Activated CD4-positive, alpha-beta T cell treated with anti-CD3 and anti-CD28 coated beads, Interleukin-2, amount 10 ng/mL, durations not matched to agents 7 days and 5 days (primary cell): Measurements from ENCODE around the gene TPCN1. TPM values are rescaled to one million over a fixed set of nuclear protein-coding genes. Genes with fewer than 3 reads are reported as not detected.

Experiments used
- CTCF ChIA-PET: fragments of 350-600 bp; sonication (Branson Sonifier 250); formaldehyde crosslinking; loops from one replicate; lab custom pipeline; 2021; ENCODE audit warnings: antibody characterized with exemption; lab: Charles Lee
- POLR2A ChIA-PET: fragments of 350-600 bp; sonication (Branson Sonifier 250); formaldehyde crosslinking; loops from one replicate; lab custom pipeline; 2021; ENCODE audit warnings: antibody characterized with exemption; lab: Charles Lee
- DNase-seq: peaks from one replicate; pipeline ENCODE4 v3.0.0-alpha.2; 2020
- H3K27ac Mint-ChIP-seq: one replicate; pipeline ENCODE4 v1.8.0; 2021; ENCODE audit warnings: mild to moderate bottlenecking, moderate library complexity, mixed read lengths
- H3K27me3 Mint-ChIP-seq: one replicate; pipeline ENCODE4 v1.8.0; 2021; ENCODE audit warnings: mixed read lengths
- H3K36me3 Mint-ChIP-seq: one replicate; pipeline ENCODE4 v1.8.0; 2021; ENCODE audit warnings: low read depth, mixed read lengths
- H3K4me1 Mint-ChIP-seq: one replicate; pipeline ENCODE4 v1.8.0; 2021; ENCODE audit warnings: mixed read lengths
- H3K4me3 Mint-ChIP-seq: one replicate; pipeline ENCODE4 v1.8.0; 2021; ENCODE audit warnings: mild to moderate bottlenecking, moderate library complexity, mixed read lengths
- H3K9me3 Mint-ChIP-seq: one replicate; pipeline ENCODE4 v1.8.0; 2021; ENCODE audit warnings: mixed read lengths
- total RNA-seq, 2 experiments: library from RNA; stranded (reverse); gene quantifications; one replicate each; pipeline ENCODE4 v1.2.3, GENCODE V29; 2021

TPCN1 gene
- total RNA-seq, 2 experiments from 2014 or later, result 18.6 to 20.9 TPM

- no peak for DNase-seq
- no peaks in the 10 kb centered on the region for H3K36me3 Mint-ChIP-seq
- H3K9me3 Mint-ChIP-seq, result no peaks in the 10 kb centered on the region
- no peak overlapping the region for H3K27ac Mint-ChIP-seq
- H3K27me3 Mint-ChIP-seq, result no peaks in the 10 kb centered on the region
- CTCF ChIA-PET, result no interaction called here
- POLR2A ChIA-PET, result no interaction called here
- no peaks in the 10 kb centered on the region for H3K4me1 Mint-ChIP-seq
- no peak overlapping the region for H3K4me3 Mint-ChIP-seq
Measured at GRCh38 chr12:113292547-113292946, 71.3 kb downstream of the TPCN1 start.

GRCh38 chr12:113293100-113293499 is 71.8 kb downstream of the TPCN1 start:
- POLR2A ChIA-PET, result no interaction called here
- Mint-ChIP-seq H3K36me3 (no peaks in the 10 kb centered on the region), H3K9me3 (no peaks in the 10 kb centered on the region), H3K27ac (no peak overlapping the region), H3K27me3 (no peaks in the 10 kb centered on the region), H3K4me3 (no peak overlapping the region), H3K4me1 (no peaks in the 10 kb centered on the region)
- no peak for DNase-seq
- CTCF ChIA-PET, result interaction anchor here (0.9 kb wide), 1 partner anchor 9 kb away, joined by 3 read pairs; no protein-coding TSS in a partner anchor

GRCh38 chr12:113295886-113296556 is 74.8 kb downstream of the TPCN1 start:
- H3K36me3 Mint-ChIP-seq, result no peaks in the 10 kb centered on the region
- DNase-seq, result no peak
- H3K9me3 Mint-ChIP-seq, result no peaks in the 10 kb centered on the region
- ChIA-PET POLR2A (no interaction called here), CTCF (interaction anchor here (0.6 kb wide), 2 partner anchors 11 to 29 kb away, joined by 4 to 5 read pairs; no protein-coding TSS in a partner anchor)
- H3K27ac Mint-ChIP-seq, result no peak overlapping the region
- no peaks in the 10 kb centered on the region for H3K27me3 Mint-ChIP-seq
- H3K4me3 Mint-ChIP-seq, result no peak overlapping the region
- no peaks in the 10 kb centered on the region for H3K4me1 Mint-ChIP-seq

GRCh38 chr12:113296557-113297213 is 75.4 kb downstream of the TPCN1 start:
- CTCF ChIA-PET, result no interaction called here

GRCh38 chr12:113297214-113297587 is 75.9 kb downstream of the TPCN1 start:
- CTCF ChIA-PET, result no interaction called here
- DNase-seq, result no peak
- Mint-ChIP-seq H3K4me1 (no peaks in the 10 kb centered on the region), H3K4me3 (no peak overlapping the region), H3K36me3 (no peaks in the 10 kb centered on the region), H3K27ac (no peak overlapping the region), H3K27me3 (no peaks in the 10 kb centered on the region), H3K9me3 (no peaks in the 10 kb centered on the region)
- POLR2A ChIA-PET, result no interaction called here

More at GRCh38 chr12:113296557-113297213, 75.4 kb downstream of the TPCN1 start:
- no peak for DNase-seq
- Mint-ChIP-seq H3K4me3 (no peak overlapping the region), H3K27me3 (no peaks in the 10 kb centered on the region), H3K27ac (no peak overlapping the region), H3K9me3 (no peaks in the 10 kb centered on the region), H3K4me1 (no peaks in the 10 kb centered on the region), H3K36me3 (no peaks in the 10 kb centered on the region)
- POLR2A ChIA-PET, result no interaction called here

GRCh38 chr12:113297621-113298471 is 76.6 kb downstream of the TPCN1 start:
- ChIA-PET POLR2A (no interaction called here), CTCF (no interaction called here)
- H3K4me1 Mint-ChIP-seq, result peaks cover 5% of the 10 kb centered on the region
- H3K27me3 Mint-ChIP-seq, result no peaks in the 10 kb centered on the region
- no peaks in the 10 kb centered on the region for H3K9me3 Mint-ChIP-seq
- H3K27ac Mint-ChIP-seq, result no peak overlapping the region
- no peak overlapping the region for H3K4me3 Mint-ChIP-seq
- H3K36me3 Mint-ChIP-seq, result peaks cover 4% of the 10 kb centered on the region
- no peak for DNase-seq

GRCh38 chr12:113298472-113298817 is 77.2 kb downstream of the TPCN1 start:
- Mint-ChIP-seq H3K9me3 (no peaks in the 10 kb centered on the region), H3K4me1 (peaks cover 11% of the 10 kb centered on the region), H3K4me3 (no peak overlapping the region), H3K36me3 (peaks cover 6% of the 10 kb centered on the region), H3K27me3 (no peaks in the 10 kb centered on the region), H3K27ac (no peak overlapping the region)
- POLR2A ChIA-PET, result no interaction called here
- CTCF ChIA-PET, result no interaction called here
- no peak for DNase-seq

GRCh38 chr12:113298861-113299545 is 77.7 kb downstream of the TPCN1 start:
- H3K27me3 Mint-ChIP-seq, result no peaks in the 10 kb centered on the region
- H3K4me3 Mint-ChIP-seq, result no peak overlapping the region
- no peak for DNase-seq
- H3K9me3 Mint-ChIP-seq, result no peaks in the 10 kb centered on the region
- ChIA-PET CTCF (no interaction called here), POLR2A (interaction anchor here (0.6 kb wide), 1 partner anchor 95 kb away, joined by 3 read pairs; no protein-coding TSS in a partner anchor)
- no peak overlapping the region for H3K27ac Mint-ChIP-seq
- H3K36me3 Mint-ChIP-seq, result peaks cover 8% of the 10 kb centered on the region
- peaks cover 13% of the 10 kb centered on the region for H3K4me1 Mint-ChIP-seq

- Mint-ChIP-seq H3K27me3 (no peaks in the 10 kb centered on the region), H3K4me1 (peaks cover 13% of the 10 kb centered on the region), H3K9me3 (no peaks in the 10 kb centered on the region), H3K4me3 (no peak overlapping the region), H3K36me3 (peaks cover 9% of the 10 kb centered on the region), H3K27ac (no peak overlapping the region)
- no peak for DNase-seq
- POLR2A ChIA-PET, result interaction anchor here (0.6 kb wide), 1 partner anchor 96 kb away, joined by 3 read pairs; no protein-coding TSS in a partner anchor
- CTCF ChIA-PET, result interaction anchor here (0.6 kb wide), 1 partner anchor 14 kb away, joined by 3 read pairs; no protein-coding TSS in a partner anchor
Measured at GRCh38 chr12:113299619-113300237, 78.5 kb downstream of the TPCN1 start.

- ChIA-PET CTCF (interaction anchor here (1.1 to 2.1 kb wide), 4 partner anchors 8 to 22 kb away, joined by 3 to 5 read pairs (median 4); no protein-coding TSS in a partner anchor), POLR2A (no interaction called here)
- H3K4me1 Mint-ChIP-seq, result peaks cover 13% of the 10 kb centered on the region
- no peak overlapping the region for H3K4me3 Mint-ChIP-seq
- H3K27me3 Mint-ChIP-seq, result no peaks in the 10 kb centered on the region
- H3K9me3 Mint-ChIP-seq, result no peaks in the 10 kb centered on the region
- no peak for DNase-seq
- no peak overlapping the region for H3K27ac Mint-ChIP-seq
- H3K36me3 Mint-ChIP-seq, result peaks cover 18% of the 10 kb centered on the region
Measured at GRCh38 chr12:113301811-113302210, 80.5 kb downstream of the TPCN1 start.

- POLR2A ChIA-PET, result no interaction called here
- DNase-seq, result no peak
- Mint-ChIP-seq H3K4me1 (peaks cover 13% of the 10 kb centered on the region), H3K27ac (no peak overlapping the region), H3K9me3 (no peaks in the 10 kb centered on the region), H3K27me3 (no peaks in the 10 kb centered on the region), H3K36me3 (peaks cover 18% of the 10 kb centered on the region), H3K4me3 (no peak overlapping the region)
- CTCF ChIA-PET, result interaction anchor here (0.6 to 2.1 kb wide), 5 partner anchors 9 to 151 kb away, joined by 3 to 5 read pairs (median 3); no protein-coding TSS in a partner anchor
Measured at GRCh38 chr12:113302466-113302865, 81.2 kb downstream of the TPCN1 start.
